ENCODE results near the gene ABCD1.

The ABCD1 gene

GRCh38 chrX:153765138-153766079 is 40.8 kb downstream of the ABCD1 start:
- no peak overlapping the region for H3K4me3 ChIP-seq (ENCODE audit: low read depth, low read length)
- no peak for TF ChIP-seq CTCF (IDR thresholded peaks at IDR 0.05; ENCODE audit: borderline replicate concordance, insufficient read depth, low read depth, low read length)

GRCh38 chrX:153766098-153766817 is 41.6 kb downstream of the ABCD1 start:
- H3K4me3 ChIP-seq (ENCODE audit: low read depth, low read length) = no peak overlapping the region
- no peak for TF ChIP-seq CTCF (IDR thresholded peaks at IDR 0.05; ENCODE audit: borderline replicate concordance, insufficient read depth, low read depth, low read length)

- no peak for TF ChIP-seq CTCF (IDR thresholded peaks at IDR 0.05; ENCODE audit: borderline replicate concordance, insufficient read depth, low read depth, low read length)
- no peak overlapping the region for H3K4me3 ChIP-seq (ENCODE audit: low read depth, low read length)
Measured at GRCh38 chrX:153766871-153767673, 42.4 kb downstream of the ABCD1 start.

- H3K4me3 ChIP-seq (ENCODE audit: low read depth, low read length) = no peak overlapping the region
- TF ChIP-seq CTCF (IDR thresholded peaks at IDR 0.05; ENCODE audit: borderline replicate concordance, insufficient read depth, low read depth, low read length) = no peak
Measured at GRCh38 chrX:153767674-153768055, 43.0 kb downstream of the ABCD1 start.

GRCh38 chrX:153768311-153769157 is 43.9 kb downstream of the ABCD1 start:
- H3K4me3 ChIP-seq (ENCODE audit: low read depth, low read length) = no peak overlapping the region
- TF ChIP-seq CTCF (IDR thresholded peaks at IDR 0.05; ENCODE audit: borderline replicate concordance, insufficient read depth, low read depth, low read length) = 0 out of 2 replicates have a peak, but pooled peaks have one; percentile 8

- no peak for TF ChIP-seq CTCF (IDR thresholded peaks at IDR 0.05; ENCODE audit: borderline replicate concordance, insufficient read depth, low read depth, low read length)
- H3K4me3 ChIP-seq (ENCODE audit: low read depth, low read length) = no peak overlapping the region
Measured at GRCh38 chrX:153769158-153769864, 44.7 kb downstream of the ABCD1 start.
